Activated naive CD8-positive, alpha-beta T cell treated with anti-CD3 and anti-CD28 coated beads, Interleukin-2, amount 50 U/mL, for 24 hours (primary cell): ENCODE measurements around the gene RPS15.

Experiments
- ATAC-seq: fragments of 150-1000 bp; cut with Tn5 transposase; one replicate; pipeline ENCODE4 v1.10.0; 2021
- DNase-seq: peaks from one replicate; pipeline ENCODE4 v3.0.0; 2021
- H3K27ac Mint-ChIP-seq: one replicate; pipeline ENCODE4 v1.8.0; 2021; ENCODE audit warnings: mild to moderate bottlenecking, mixed read lengths
- H3K27me3 Mint-ChIP-seq: one replicate; pipeline ENCODE4 v1.8.0; 2021; ENCODE audit warnings: mixed read lengths
- H3K36me3 Mint-ChIP-seq: one replicate; pipeline ENCODE4 v1.8.0; 2021; ENCODE audit warnings: low read depth, mixed read lengths
- H3K4me1 Mint-ChIP-seq: one replicate; pipeline ENCODE4 v1.8.0; 2021; ENCODE audit warnings: mixed read lengths
- H3K4me3 Mint-ChIP-seq: one replicate; pipeline ENCODE4 v1.8.0; 2021; ENCODE audit warnings: mild to moderate bottlenecking, moderate library complexity, mixed read lengths
- H3K9me3 Mint-ChIP-seq: one replicate; pipeline ENCODE4 v1.8.0; 2021; ENCODE audit warnings: mixed read lengths

RPS15 gene

GRCh38 chr19:1445932-1446712, 7.9 kb downstream of the RPS15 start:
- DNase-seq (no peak), ATAC-seq (no peak)
- H3K27ac Mint-ChIP-seq: no peak overlapping the region
- H3K4me3 Mint-ChIP-seq: no peak overlapping the region
- peaks cover 20% of the 10 kb centered on the region for H3K4me1 Mint-ChIP-seq
- H3K36me3 Mint-ChIP-seq: peaks cover 18% of the 10 kb centered on the region
- no peaks in the 10 kb centered on the region for H3K9me3 Mint-ChIP-seq
- H3K27me3 Mint-ChIP-seq: peaks cover 36% of the 10 kb centered on the region

- Mint-ChIP-seq H3K4me3 (no peak overlapping the region), H3K4me1 (peaks cover 13% of the 10 kb centered on the region), H3K36me3 (peaks cover 10% of the 10 kb centered on the region), H3K27ac (no peak overlapping the region), H3K27me3 (peaks cover 38% of the 10 kb centered on the region), H3K9me3 (no peaks in the 10 kb centered on the region)
- DNase-seq: no peak
- no peak for ATAC-seq
Observed at GRCh38 chr19:1446713-1447481, 8.7 kb downstream of the RPS15 start.

- Mint-ChIP-seq H3K27me3 (peaks cover 41% of the 10 kb centered on the region), H3K27ac (no peak overlapping the region), H3K4me1 (peaks cover 10% of the 10 kb centered on the region), H3K9me3 (no peaks in the 10 kb centered on the region), H3K36me3 (peaks cover 4% of the 10 kb centered on the region), H3K4me3 (no peak overlapping the region)
- DNase-seq (no peak), ATAC-seq (no peak)
Observed at GRCh38 chr19:1447504-1447903, 9.3 kb downstream of the RPS15 start.

- Mint-ChIP-seq H3K36me3 (no peaks in the 10 kb centered on the region), H3K4me1 (peaks cover 10% of the 10 kb centered on the region), H3K9me3 (no peaks in the 10 kb centered on the region), H3K27me3 (peaks cover 44% of the 10 kb centered on the region), H3K4me3 (no peak overlapping the region), H3K27ac (no peak overlapping the region)
- DNase-seq (no peak), ATAC-seq (no peak)
Observed at GRCh38 chr19:1447944-1448343, 9.7 kb downstream of the RPS15 start.

- ATAC-seq: no peak
- Mint-ChIP-seq H3K27ac (no peak within 1 kb of the TSS), H3K4me3 (peak within 1 kb of the TSS; percentile 22), H3K27me3 (peaks cover 56% of the 10 kb centered on the region), H3K36me3 (no peaks in the 10 kb centered on the region), H3K9me3 (no peaks in the 10 kb centered on the region), H3K4me1 (peaks cover 12% of the 10 kb centered on the region)
- DNase-seq: peak; percentile 38
Observed at GRCh38 chr19:1449467-1450442, 11.6 kb downstream of the RPS15 start, which contains the start of gene APC2. APC2 (plus strand) TSS chr19:1450121; CDS start chr19:1453002, 2,881 bp downstream.

GRCh38 chr19:1450735-1451731, 12.8 kb downstream of the RPS15 start:
- no peak overlapping the region for H3K27ac Mint-ChIP-seq
- peaks cover 65% of the 10 kb centered on the region for H3K27me3 Mint-ChIP-seq
- H3K9me3 Mint-ChIP-seq: no peaks in the 10 kb centered on the region
- ATAC-seq: no peak
- peaks cover 13% of the 10 kb centered on the region for H3K4me1 Mint-ChIP-seq
- H3K4me3 Mint-ChIP-seq: no peak overlapping the region
- DNase-seq: no peak
- no peaks in the 10 kb centered on the region for H3K36me3 Mint-ChIP-seq

- DNase-seq (no peak), ATAC-seq (no peak)
- Mint-ChIP-seq H3K9me3 (no peaks in the 10 kb centered on the region), H3K27ac (no peak overlapping the region), H3K27me3 (peaks cover 62% of the 10 kb centered on the region), H3K4me1 (peaks cover 13% of the 10 kb centered on the region), H3K36me3 (no peaks in the 10 kb centered on the region), H3K4me3 (no peak overlapping the region)
Observed at GRCh38 chr19:1451916-1452801, 14.0 kb downstream of the RPS15 start.

GRCh38 chr19:1452802-1453524, 14.8 kb downstream of the RPS15 start:
- no peak overlapping the region for H3K27ac Mint-ChIP-seq
- ATAC-seq: no peak
- DNase-seq: no peak
- H3K36me3 Mint-ChIP-seq: no peaks in the 10 kb centered on the region
- H3K4me3 Mint-ChIP-seq: no peak overlapping the region
- H3K4me1 Mint-ChIP-seq: peaks cover 13% of the 10 kb centered on the region
- peaks cover 60% of the 10 kb centered on the region for H3K27me3 Mint-ChIP-seq
- no peaks in the 10 kb centered on the region for H3K9me3 Mint-ChIP-seq

- Mint-ChIP-seq H3K4me1 (peaks cover 13% of the 10 kb centered on the region), H3K9me3 (no peaks in the 10 kb centered on the region), H3K4me3 (no peak overlapping the region), H3K27ac (no peak overlapping the region), H3K36me3 (no peaks in the 10 kb centered on the region), H3K27me3 (peaks cover 59% of the 10 kb centered on the region)
- DNase-seq (no peak), ATAC-seq (no peak)
Observed at GRCh38 chr19:1453525-1454364, 15.5 kb downstream of the RPS15 start.

GRCh38 chr19:1455002-1455335, 16.8 kb downstream of the RPS15 start:
- Mint-ChIP-seq H3K9me3 (no peaks in the 10 kb centered on the region), H3K4me1 (peaks cover 12% of the 10 kb centered on the region), H3K4me3 (no peak overlapping the region), H3K27ac (no peak overlapping the region), H3K27me3 (peaks cover 54% of the 10 kb centered on the region), H3K36me3 (no peaks in the 10 kb centered on the region)
- ATAC-seq: no peak
- no peak for DNase-seq

- ATAC-seq (peak; percentile 58), DNase-seq (peak; percentile 60)
- Mint-ChIP-seq H3K27ac (no peak overlapping the region), H3K27me3 (peaks cover 51% of the 10 kb centered on the region), H3K36me3 (no peaks in the 10 kb centered on the region), H3K4me1 (peaks cover 12% of the 10 kb centered on the region), H3K9me3 (no peaks in the 10 kb centered on the region), H3K4me3 (no peak overlapping the region)
Observed at GRCh38 chr19:1455336-1456120, 17.3 kb downstream of the RPS15 start.
